Fibroblast of skin of left quadriceps (primary cell): Measurements from ENCODE around the gene CD46.

Source experiments
- DNase-seq, 2 experiments: peaks; one replicate each; pipeline ENCODE4 v3.0.0-alpha.2; 2013; ENCODE audit warnings: low read depth in 2 of 2

CD46 gene

GRCh38 chr1:207813946-207814345 is 62.1 kb downstream of the CD46 start:
- no peak for DNase-seq

- no peak for DNase-seq
Measured at GRCh38 chr1:207814469-207814868, 62.6 kb downstream of the CD46 start.

- no peak for DNase-seq
Measured at GRCh38 chr1:207815466-207815865, 63.6 kb downstream of the CD46 start.

GRCh38 chr1:207815913-207816291 is 64.0 kb downstream of the CD46 start:
- peak in 1 of 2 experiments; percentile 20 for DNase-seq

- DNase-seq = no peak
Measured at GRCh38 chr1:207817166-207817565, 65.3 kb downstream of the CD46 start.

GRCh38 chr1:207817778-207818751 is 66.2 kb downstream of the CD46 start:
- DNase-seq = no peak

GRCh38 chr1:207818971-207819451 is 67.2 kb downstream of the CD46 start:
- peak in 1 of 2 experiments; percentile 6 for DNase-seq

- DNase-seq = no peak
Measured at GRCh38 chr1:207820568-207821463, 69.0 kb downstream of the CD46 start.

- no peak for DNase-seq
Measured at GRCh38 chr1:207821464-207822045, 69.7 kb downstream of the CD46 start.

- DNase-seq = no peak
Measured at GRCh38 chr1:207822124-207822601, 70.3 kb downstream of the CD46 start.

GRCh38 chr1:207822602-207823451 is 71.0 kb downstream of the CD46 start:
- no peak for DNase-seq

- DNase-seq = no peak
Measured at GRCh38 chr1:207823531-207823879, 71.7 kb downstream of the CD46 start.

- DNase-seq = peak; percentile 77 to 81
Measured at GRCh38 chr1:207823880-207824566, 72.2 kb downstream of the CD46 start.

- no peak for DNase-seq
Measured at GRCh38 chr1:207824691-207825408, 73.0 kb downstream of the CD46 start.

GRCh38 chr1:207825409-207825695 is 73.5 kb downstream of the CD46 start:
- no peak for DNase-seq

GRCh38 chr1:207825719-207826556 is 74.1 kb downstream of the CD46 start:
- no peak for DNase-seq

- DNase-seq = no peak
Measured at GRCh38 chr1:207826557-207827487, 75.0 kb downstream of the CD46 start.

GRCh38 chr1:207827488-207827830 is 75.6 kb downstream of the CD46 start:
- no peak for DNase-seq
